ENCODE results near the gene MRPL3.

Gene MRPL3

GRCh38 chr3:131458653-131459052 is 44.1 kb downstream of the MRPL3 start:
- no peak for DNase-seq (ENCODE audit: low spot score)
- TF ChIP-seq, protein P1, sequence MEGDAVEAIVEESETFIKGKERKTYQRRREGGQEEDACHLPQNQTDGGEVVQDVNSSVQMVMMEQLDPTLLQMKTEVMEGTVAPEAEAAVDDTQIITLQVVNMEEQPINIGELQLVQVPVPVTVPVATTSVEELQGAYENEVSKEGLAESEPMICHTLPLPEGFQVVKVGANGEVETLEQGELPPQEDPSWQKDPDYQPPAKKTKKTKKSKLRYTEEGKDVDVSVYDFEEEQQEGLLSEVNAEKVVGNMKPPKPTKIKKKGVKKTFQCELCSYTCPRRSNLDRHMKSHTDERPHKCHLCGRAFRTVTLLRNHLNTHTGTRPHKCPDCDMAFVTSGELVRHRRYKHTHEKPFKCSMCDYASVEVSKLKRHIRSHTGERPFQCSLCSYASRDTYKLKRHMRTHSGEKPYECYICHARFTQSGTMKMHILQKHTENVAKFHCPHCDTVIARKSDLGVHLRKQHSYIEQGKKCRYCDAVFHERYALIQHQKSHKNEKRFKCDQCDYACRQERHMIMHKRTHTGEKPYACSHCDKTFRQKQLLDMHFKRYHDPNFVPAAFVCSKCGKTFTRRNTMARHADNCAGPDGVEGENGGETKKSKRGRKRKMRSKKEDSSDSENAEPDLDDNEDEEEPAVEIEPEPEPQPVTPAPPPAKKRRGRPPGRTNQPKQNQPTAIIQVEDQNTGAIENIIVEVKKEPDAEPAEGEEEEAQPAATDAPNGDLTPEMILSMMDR (IDR thresholded peaks at IDR 0.05; ENCODE audit: borderline replicate concordance, control extremely low read depth, extremely low read depth, insufficient read depth, missing control alignments) = no peak
- in situ Hi-C loops (cut with MboI; ENCODE audit: low sequenced_read_pairs, unreplicated experiment) = no loop called here

GRCh38 chr3:131457220-131457619 is 45.6 kb downstream of the MRPL3 start:
- in situ Hi-C loops (cut with MboI; ENCODE audit: low sequenced_read_pairs, unreplicated experiment) = no loop called here
- no peak for DNase-seq (ENCODE audit: low spot score)

GRCh38 chr3:131454501-131454900 is 48.3 kb downstream of the MRPL3 start:
- in situ Hi-C loops (cut with MboI; ENCODE audit: low sequenced_read_pairs, unreplicated experiment) = no loop called here
- TF ChIP-seq, protein P1 (IDR thresholded peaks at IDR 0.05; ENCODE audit: borderline replicate concordance, control extremely low read depth, extremely low read depth, insufficient read depth, missing control alignments) = no peak
- DNase-seq (ENCODE audit: low spot score) = no peak

More at GRCh38 chr3:131457220-131457619, 45.6 kb downstream of the MRPL3 start:
- TF ChIP-seq, protein P1 (IDR thresholded peaks at IDR 0.05; ENCODE audit: borderline replicate concordance, control extremely low read depth, extremely low read depth, insufficient read depth, missing control alignments) = no peak

GRCh38 chr3:131453533-131453932 is 49.2 kb downstream of the MRPL3 start:
- TF ChIP-seq, protein P1 (IDR thresholded peaks at IDR 0.05; ENCODE audit: borderline replicate concordance, control extremely low read depth, extremely low read depth, insufficient read depth, missing control alignments) = no peak
- no peak for DNase-seq (ENCODE audit: low spot score)
- in situ Hi-C loops (cut with MboI; ENCODE audit: low sequenced_read_pairs, unreplicated experiment) = no loop called here

GRCh38 chr3:131447349-131447748 is 55.4 kb downstream of the MRPL3 start:
- TF ChIP-seq, protein P1 (IDR thresholded peaks at IDR 0.05; ENCODE audit: borderline replicate concordance, control extremely low read depth, extremely low read depth, insufficient read depth, missing control alignments) = no peak
- in situ Hi-C loops (cut with MboI; ENCODE audit: low sequenced_read_pairs, unreplicated experiment) = no loop called here
- no peak for DNase-seq (ENCODE audit: low spot score)

- TF ChIP-seq, protein P1 (IDR thresholded peaks at IDR 0.05; ENCODE audit: borderline replicate concordance, control extremely low read depth, extremely low read depth, insufficient read depth, missing control alignments) = no peak
- DNase-seq (ENCODE audit: low spot score) = no peak
- in situ Hi-C loops (cut with MboI; ENCODE audit: low sequenced_read_pairs, unreplicated experiment) = no loop called here
Observed at GRCh38 chr3:131444180-131444579, 58.6 kb downstream of the MRPL3 start.

GRCh38 chr3:131439084-131439483 is 63.7 kb downstream of the MRPL3 start:
- TF ChIP-seq, protein P1 (IDR thresholded peaks at IDR 0.05; ENCODE audit: borderline replicate concordance, control extremely low read depth, extremely low read depth, insufficient read depth, missing control alignments) = no peak
- in situ Hi-C loops (cut with MboI; ENCODE audit: low sequenced_read_pairs, unreplicated experiment) = no loop called here
- DNase-seq (ENCODE audit: low spot score) = no peak
